A549 (cell line): ENCODE measurements around the gene FGF14. TPM values are rescaled to one million over a fixed set of nuclear protein-coding genes. Genes with fewer than 3 reads are reported as not detected.

Source experiments
- ATAC-seq, 2 experiments: fragments of 200-7000 bp in 1 of 2; fragments of >200 bp in 1 of 2; cut with Nextera tagmentation in 1 of 2; cut with Tn5 transposase in 1 of 2; 3 replicates each; pipeline versions ENCODE4 v1.8.0 to v1.9.1; 2018 to 2020; ENCODE audit warnings: mild to moderate bottlenecking in 1 of 2, moderate library complexity in 1 of 2
- CTCF ChIA-PET: fragments of 300-600 bp; sonication (Branson Sonifier 250); formaldehyde crosslinking; extraction: SDS; loops from one replicate; lab custom pipeline; 2021; ENCODE audit warnings: antibody characterized with exemption, inconsistent platforms; lab: Yijun Ruan, JAX
- POLR2A ChIA-PET: fragments of 350-600 bp; formaldehyde crosslinking; extraction: SDS; loops from one replicate; lab custom pipeline; 2021; ENCODE audit warnings: antibody characterized with exemption, inconsistent platforms; lab: Yijun Ruan, JAX
- DNase-seq, 2 experiments: peaks; one replicate each; pipeline versions ENCODE4 v3.0.0 to v3.0.0-alpha.2; 2011 to 2016; ENCODE audit warnings: low read depth in 1 of 2, low spot score in 1 of 2
- FAIRE-seq: peaks from 2 replicates; lab custom pipeline; 2011; peaks lifted over from hg19 to GRCh38; lab: Jason Lieb, UNC
- H3K27ac ChIP-seq, 2 experiments: fragments of >200 bp; sonication (Bioruptor Twin); formaldehyde crosslinking; 3 replicates each; pipeline ENCODE4 v1.5.1; 2016 to 2017
- H3K4me1 ChIP-seq: fragments of >200 bp; sonication (Bioruptor Twin); formaldehyde crosslinking; 3 replicates; pipeline ENCODE4 v1.6.1; 2016
- H3K4me2 ChIP-seq: fragments of >200 bp; sonication (Bioruptor Twin); formaldehyde crosslinking; 3 replicates; pipeline ENCODE4 v1.6.1; 2016
- H3K4me3 ChIP-seq: fragments of >200 bp; sonication (Bioruptor Twin); formaldehyde crosslinking; 3 replicates; pipeline ENCODE4 v1.5.1; 2016
- H3K9me3 ChIP-seq: fragments of >200 bp; sonication (Bioruptor Twin); formaldehyde crosslinking; 3 replicates; pipeline ENCODE4 v1.6.1; 2016
- BHLHE40 ChIP-seq: IDR thresholded peaks from 2 replicates; pipeline ENCODE4 v1.6.1; 2012; ENCODE audit warnings: low read depth, low read length, inconsistent platforms
- CTCF ChIP-seq: fragments of >200 bp; sonication (Bioruptor Twin); formaldehyde crosslinking; IDR thresholded peaks from 3 replicates; pipeline ENCODE4 v1.5.1; 2016
- EP300 ChIP-seq, 2 experiments: fragments of >200 bp; sonication (Bioruptor Twin); formaldehyde crosslinking; IDR thresholded peaks; 2 replicates in 1 of 2; 3 replicates in 1 of 2; pipeline ENCODE4 v1.6.1; 2016 to 2017
- FOSL2 ChIP-seq, 2 experiments: fragments of 450-650 bp in 1 of 2; fragments of >200 bp in 1 of 2; sonication (Bioruptor Twin) in 1 of 2; formaldehyde crosslinking; IDR thresholded peaks; 2 replicates each; pipeline versions ENCODE4 v1.5.0 to v1.6.1; 2016 to 2020; ENCODE audit warnings: mild to moderate bottlenecking in 1 of 2, moderate library complexity in 1 of 2
- HDAC2 ChIP-seq: fragments of 200-600 bp; sonication (generic); IDR thresholded peaks from 2 replicates; pipeline ENCODE4 v1.6.1; 2016
- JUNB ChIP-seq: fragments of >200 bp; sonication (Bioruptor Twin); formaldehyde crosslinking; IDR thresholded peaks from 2 replicates; pipeline ENCODE4 v1.6.1; 2016
- MAFK ChIP-seq: fragments of 450-650 bp; IDR thresholded peaks from 2 replicates; pipeline ENCODE4 v1.6.1; 2014; ENCODE audit not compliant: partially characterized antibody
- POLR2A ChIP-seq: IDR thresholded peaks from 2 replicates; pipeline ENCODE4 v1.6.1; 2012; ENCODE audit warnings: mild to moderate bottlenecking, low read length
- RAD21 ChIP-seq, 2 experiments: fragments of >200 bp in 1 of 2; sonication (Bioruptor Twin) in 1 of 2; formaldehyde crosslinking in 1 of 2; IDR thresholded peaks in 1 of 2; conservative IDR thresholded peaks in 1 of 2; 2 replicates in 1 of 2; 3 replicates in 1 of 2; pipeline ENCODE4 v1.6.1; 2012 to 2018; ENCODE audit warnings: inconsistent platforms in 1 of 2
- RCOR1 ChIP-seq: fragments of 150-350 bp; IDR thresholded peaks from 2 replicates; pipeline ENCODE4 v1.6.1; 2014; ENCODE audit warnings: antibody characterized with exemption, low read length, low read depth
- RFX5 ChIP-seq: fragments of 450-650 bp; IDR thresholded peaks from 2 replicates; pipeline ENCODE4 v1.7.1; 2014; ENCODE audit warnings: antibody characterized with exemption, mild to moderate bottlenecking, moderate library complexity
- RNF2 ChIP-seq: fragments of 200-600 bp; sonication (generic); IDR thresholded peaks from 2 replicates; pipeline ENCODE4 v1.6.1; 2016; ENCODE audit warnings: low read depth, mild to moderate bottlenecking, antibody characterized with exemption, moderate library complexity, borderline replicate concordance
- SMC3 ChIP-seq: fragments of >200 bp; sonication (Bioruptor Twin); formaldehyde crosslinking; IDR thresholded peaks from 3 replicates; pipeline ENCODE4 v1.6.1; 2018; ENCODE audit warnings: inconsistent platforms
- SREBF2 ChIP-seq: fragments of 450-650 bp; IDR thresholded peaks from 2 replicates; pipeline ENCODE4 v1.6.1; 2014; ENCODE audit warnings: mild to moderate bottlenecking, moderate library complexity
- TP53 ChIP-seq: fragments of 250-450 bp; sonication (Bioruptor Pico); IDR thresholded peaks from 2 replicates; pipeline ENCODE4 v1.5.0; 2021; ENCODE audit warnings: mild to moderate bottlenecking, moderate library complexity
- ZFP36 ChIP-seq: fragments of 450-650 bp; IDR thresholded peaks from 2 replicates; pipeline ENCODE4 v1.6.1; 2014; ENCODE audit warnings: borderline replicate concordance; ENCODE audit not compliant: partially characterized antibody
- ZNF302 ChIP-seq: fragments of 250-450 bp; sonication (Bioruptor Pico); IDR thresholded peaks from 2 replicates; pipeline ENCODE4 v1.9.0; 2021; ENCODE audit warnings: inconsistent platforms, mild to moderate bottlenecking, moderate library complexity
- WGBS: methylation state at CpG from one replicate; pipeline ENCODE4 v1.1.6; 2017; ENCODE audit errors: missing lambda C conversion rate; 5-methylcytosine and 5-hydroxymethylcytosine counted together
- polyA plus RNA-seq, 4 experiments: library from polyadenylated mRNA; depleted of rRNA in 3 of 4; stranded (reverse); fragments of >200 nt; fragmentation: RNase III in 1 of 4; extraction: RNeasy Plus Mini Kit Qiagen cat#74134 plus additional on column Dnase treatment in 1 of 4; gene quantifications; 2 replicates in 3 of 4; 3 replicates in 1 of 4; pipeline ENCODE4 v1.2.3, GENCODE V29; 2011 to 2017
- TF ChIP-seq, protein P1 (sequence below): fragments of >200 bp; sonication (Bioruptor Twin); formaldehyde crosslinking; IDR thresholded peaks from 2 replicates; pipeline ENCODE4 v1.6.1; 2016
- TF ChIP-seq, protein P2 (sequence below): fragments of 250-450 bp; sonication (Bioruptor Pico); IDR thresholded peaks from 2 replicates; pipeline ENCODE4 v1.5.0; 2021; ENCODE audit warnings: mild to moderate bottlenecking, moderate library complexity, borderline replicate concordance

The FGF14 gene
- polyA plus RNA-seq, 2 of the 4 experiments (the other 2 are of a cell fraction), result not detected

DNA sequence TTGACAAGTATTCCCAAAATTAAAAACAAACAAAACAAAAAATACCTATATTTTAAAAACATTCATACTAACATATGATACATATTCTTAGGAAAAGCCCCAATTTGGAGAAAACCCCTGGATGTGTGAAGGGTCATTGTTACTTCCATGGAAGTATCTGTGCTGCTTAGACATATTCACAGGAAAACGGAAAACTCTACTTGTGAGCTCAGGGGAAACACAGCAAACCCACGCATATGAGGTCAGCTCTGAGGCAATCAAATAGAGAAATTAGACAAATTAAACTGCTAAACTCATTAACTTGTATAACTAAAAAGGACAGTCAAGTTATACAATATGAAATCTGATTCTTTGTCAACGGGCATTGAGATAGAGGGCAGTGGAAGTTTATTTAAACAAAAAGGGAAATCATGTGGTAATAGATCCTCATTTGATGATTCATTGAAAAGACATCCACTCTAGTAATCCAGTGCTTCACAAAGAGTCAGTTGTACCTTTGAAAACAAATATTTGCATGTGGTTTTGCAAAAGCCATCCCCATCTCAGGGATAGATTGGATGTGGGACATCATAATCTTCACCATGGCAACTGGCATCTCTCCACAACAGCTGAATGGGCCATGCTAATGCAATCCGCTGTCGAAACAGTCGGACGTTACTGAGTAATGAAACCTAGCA is 526.0 kb downstream of the FGF14 start:
- no peak overlapping the region for H3K4me3 ChIP-seq
- no peak overlapping the region for H3K4me2 ChIP-seq
- no peak for FAIRE-seq
- H3K9me3 ChIP-seq, result no peaks in the 10 kb centered on the region
- POLR2A ChIA-PET, result no interaction called here
- WGBS, result 17% methylated on average over 7 of the region's 7 CpGs
- TF ChIP-seq FOSL2 (IDR thresholded peaks at IDR 0.05) (no peak), FOSL2 (CRISPR knock-in tag; IDR thresholded peaks at IDR 0.05) (0 out of 2 replicates have a peak, but pooled peaks have one; percentile 5), JUNB (no peak)
- TF ChIP-seq, all 56 proteins: peak for 1
- Histone ChIP-seq H3K4me1 (no peaks in the 10 kb centered on the region), H3K27ac (no peak overlapping the region)
- peak in 1 of 2 experiments; percentile 62; a peak in 3 of 6 replicates for ATAC-seq
- CTCF ChIA-PET, result interaction anchor here (0.6 kb wide), 1 partner anchor 18 kb away, joined by 5 read pairs; no protein-coding TSS in a partner anchor
- peak in 1 of 2 experiments; percentile 28 for DNase-seq

DNA sequence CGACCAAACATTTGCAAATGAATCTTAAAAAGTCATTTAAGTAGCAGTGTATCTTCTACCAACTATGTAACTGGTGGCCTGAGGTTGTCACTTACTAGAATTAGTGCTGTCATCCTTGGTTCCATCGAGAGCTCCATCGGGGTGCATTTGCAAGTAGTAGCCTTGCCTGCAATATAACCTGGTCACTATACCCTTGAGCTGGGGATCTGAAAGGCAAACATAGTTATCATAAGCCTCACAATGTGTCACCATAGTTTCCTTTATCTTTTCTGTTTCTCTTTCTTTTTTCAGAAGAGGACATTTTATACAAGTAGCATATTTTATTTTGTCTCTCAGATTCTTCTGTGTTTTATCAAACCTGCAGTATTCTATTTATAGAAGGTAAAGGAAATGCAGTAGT is 526.8 kb downstream of the FGF14 start:
- WGBS, result 4% methylated on average over 3 of the region's 3 CpGs
- ATAC-seq (no peak), FAIRE-seq (no peak), DNase-seq (no peak)
- Histone ChIP-seq H3K9me3 (no peaks in the 10 kb centered on the region), H3K4me1 (no peaks in the 10 kb centered on the region), H3K4me2 (no peak overlapping the region), H3K4me3 (no peak overlapping the region), H3K27ac (no peak overlapping the region)
- ChIA-PET POLR2A (no interaction called here), CTCF (no interaction called here)
- TF ChIP-seq RAD21 (conservative IDR thresholded peaks at IDR 0.05 in 1 of 2, IDR thresholded peaks at IDR 0.05 in 1 of 2) (no peak), SMC3 (no peak), CTCF (no peak), SREBF2 (no peak), MAFK (no peak), RFX5 (no peak)
- TF ChIP-seq, protein P1, sequence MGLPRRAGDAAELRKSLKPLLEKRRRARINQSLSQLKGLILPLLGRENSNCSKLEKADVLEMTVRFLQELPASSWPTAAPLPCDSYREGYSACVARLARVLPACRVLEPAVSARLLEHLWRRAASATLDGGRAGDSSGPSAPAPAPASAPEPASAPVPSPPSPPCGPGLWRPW, result no peak

DNA sequence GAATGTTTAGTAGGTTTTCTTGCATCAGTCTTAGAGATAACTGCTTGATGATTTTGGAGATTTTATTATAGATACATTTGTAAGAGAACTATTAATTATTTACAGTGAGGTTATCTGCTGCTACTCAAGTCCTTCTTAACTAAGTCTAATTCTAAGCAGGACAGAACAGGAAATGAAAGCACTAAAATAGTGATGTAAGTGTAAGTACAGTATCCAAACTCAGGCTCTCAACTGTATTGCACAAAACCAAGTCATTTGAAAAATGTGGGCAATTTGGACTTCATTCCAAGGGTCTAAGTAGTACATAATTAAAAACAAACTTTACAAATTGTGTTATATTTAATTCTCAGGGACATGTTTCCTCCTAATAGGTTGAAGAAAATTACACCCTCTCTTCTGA is 532.3 kb downstream of the FGF14 start:
- ATAC-seq, result no peak
- DNase-seq, result no peak
- no peak for FAIRE-seq
- Histone ChIP-seq H3K4me3 (no peak overlapping the region), H3K4me2 (no peak overlapping the region), H3K27ac (no peak overlapping the region), H3K9me3 (no peaks in the 10 kb centered on the region), H3K4me1 (no peaks in the 10 kb centered on the region)
- POLR2A ChIA-PET, result no interaction called here
- CTCF ChIA-PET, result no interaction called here
- TF ChIP-seq ZNF302 (CRISPR knock-in tag), result no peak
- TF ChIP-seq HDAC2, result no peak
- no peak for TF ChIP-seq RFX5
- no peak for TF ChIP-seq RNF2
- TF ChIP-seq BHLHE40, result no peak
- no peak for TF ChIP-seq TP53 (CRISPR knock-in tag)
- no peak for TF ChIP-seq POLR2A
- TF ChIP-seq ZFP36, result no peak
- TF ChIP-seq RCOR1, result no peak
- TF ChIP-seq RAD21 (conservative IDR thresholded peaks at IDR 0.05 in 1 of 2, IDR thresholded peaks at IDR 0.05 in 1 of 2), result no peak
- no peak for TF ChIP-seq EP300 (IDR thresholded peaks at IDR 0.05)
- TF ChIP-seq, protein P2, sequence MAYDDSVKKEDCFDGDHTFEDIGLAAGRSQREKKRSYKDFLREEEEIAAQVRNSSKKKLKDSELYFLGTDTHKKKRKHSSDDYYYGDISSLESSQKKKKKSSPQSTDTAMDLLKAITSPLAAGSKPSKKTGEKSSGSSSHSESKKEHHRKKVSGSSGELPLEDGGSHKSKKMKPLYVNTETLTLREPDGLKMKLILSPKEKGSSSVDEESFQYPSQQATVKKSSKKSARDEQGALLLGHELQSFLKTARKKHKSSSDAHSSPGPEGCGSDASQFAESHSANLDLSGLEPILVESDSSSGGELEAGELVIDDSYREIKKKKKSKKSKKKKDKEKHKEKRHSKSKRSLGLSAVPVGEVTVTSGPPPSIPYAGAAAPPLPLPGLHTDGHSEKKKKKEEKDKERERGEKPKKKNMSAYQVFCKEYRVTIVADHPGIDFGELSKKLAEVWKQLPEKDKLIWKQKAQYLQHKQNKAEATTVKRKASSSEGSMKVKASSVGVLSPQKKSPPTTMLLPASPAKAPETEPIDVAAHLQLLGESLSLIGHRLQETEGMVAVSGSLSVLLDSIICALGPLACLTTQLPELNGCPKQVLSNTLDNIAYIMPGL (CRISPR knock-in tag), result no peak
